GM18519 (cell line): ENCODE results near the gene NSRP1.
"Not testable (repeated sequence)": the region's sequence is repeated elsewhere in the genome, so short reads cannot be mapped to it uniquely, and the experiment has no call there.

ENCODE experiments used
- ATAC-seq: cut with Tn5 transposase; IDR thresholded peaks from one replicate; pipeline ENCODE4 v1.9.1; 2021; ENCODE audit warnings: mild to moderate bottlenecking, moderate library complexity; ENCODE audit not compliant: unreplicated experiment, low FRiP score

The NSRP1 gene

GRCh38 chr17:30219833-30220232, 103.2 kb downstream of the NSRP1 start:
- no peak for ATAC-seq

DNA sequence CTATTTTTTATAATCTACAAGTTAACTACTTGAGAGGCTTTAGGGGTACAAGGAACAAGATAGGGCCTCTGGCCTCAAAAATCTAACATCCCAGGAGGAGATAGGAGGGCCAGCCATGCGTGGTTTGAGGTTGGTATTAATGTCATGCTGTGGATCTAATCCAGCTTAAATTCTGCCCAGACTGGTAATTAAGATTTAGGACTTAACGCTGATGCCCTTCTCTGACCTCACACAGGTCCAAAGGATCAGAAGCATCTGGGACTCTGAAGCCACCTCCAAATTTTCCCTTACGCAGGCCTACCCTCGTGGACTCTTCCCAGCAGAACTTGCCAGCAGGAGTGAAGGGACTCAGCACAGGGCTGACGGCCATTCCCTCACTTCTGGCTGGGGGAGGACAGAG, 103.8 kb downstream of the NSRP1 start:
- ATAC-seq, result no peak

DNA sequence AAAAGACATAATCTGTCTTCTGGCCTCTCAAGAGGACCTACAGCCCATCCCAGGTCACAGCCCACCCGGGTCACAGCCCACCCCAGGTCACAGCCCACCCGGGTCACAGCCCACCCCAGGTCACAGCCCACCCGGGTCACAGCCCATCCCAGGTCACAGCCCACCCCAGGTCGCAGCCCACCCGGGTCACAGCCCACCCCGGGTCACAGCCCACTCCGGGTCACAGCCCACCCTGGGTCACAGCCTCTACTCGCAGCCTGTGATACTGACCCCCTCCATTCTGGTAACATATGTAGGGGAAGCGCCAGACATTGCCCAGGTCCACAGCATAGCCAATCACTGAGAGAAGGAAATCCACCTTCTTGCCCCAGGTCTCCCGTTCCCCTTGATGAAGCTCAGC, 104.7 kb downstream of the NSRP1 start:
- ATAC-seq, result no peak

DNA sequence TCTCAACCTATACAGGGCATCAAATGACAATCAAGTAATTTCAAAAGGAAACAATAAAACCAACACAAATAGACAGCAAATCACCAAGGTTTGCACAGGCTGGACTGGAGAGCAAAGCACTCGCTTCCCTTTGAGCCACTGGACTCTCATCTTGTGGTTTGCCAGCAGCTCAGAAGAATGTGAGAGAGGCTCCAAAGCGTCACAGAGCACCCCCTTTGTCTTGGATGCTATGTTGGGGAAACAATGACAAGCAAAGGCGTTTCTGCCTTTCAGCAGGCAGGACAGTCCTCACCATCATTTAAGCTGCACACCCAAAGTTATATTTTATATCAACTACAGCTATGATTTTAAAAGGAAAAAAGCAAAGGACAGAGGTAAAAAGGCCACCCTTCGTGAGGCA, 105.6 kb downstream of the NSRP1 start:
- no peak for ATAC-seq

GRCh38 chr17:30222721-30223175, 106.1 kb downstream of the NSRP1 start:
- no peak for ATAC-seq

GRCh38 chr17:30224419-30224960, 107.9 kb downstream of the NSRP1 start:
- no peak for ATAC-seq

DNA sequence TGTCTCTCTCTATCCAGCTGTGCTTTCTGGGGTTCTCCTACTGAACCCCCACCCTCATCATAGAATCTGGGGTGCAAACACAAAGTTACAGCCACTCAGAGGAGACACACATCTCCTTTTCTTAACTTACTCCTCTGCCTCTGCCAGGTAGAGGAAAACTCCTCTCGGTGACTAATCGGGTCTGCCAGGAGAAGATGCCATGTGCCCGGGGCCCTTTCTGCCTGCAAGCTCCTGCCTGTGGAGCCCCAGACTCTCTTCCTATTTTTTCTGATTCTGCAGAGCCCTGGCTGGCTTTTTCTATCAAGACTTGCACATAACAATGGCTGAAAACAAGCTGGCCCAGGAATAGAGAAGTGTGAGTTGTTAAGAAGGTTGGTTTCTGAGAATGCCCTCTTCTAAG, 108.5 kb downstream of the NSRP1 start:
- ATAC-seq, result no peak

GRCh38 chr17:30225919-30226553, 109.4 kb downstream of the NSRP1 start:
- ATAC-seq, result no peak

- no peak for ATAC-seq
These were observed 110.3 kb downstream of the NSRP1 start for GRCh38 chr17:30226878-30227277.

DNA sequence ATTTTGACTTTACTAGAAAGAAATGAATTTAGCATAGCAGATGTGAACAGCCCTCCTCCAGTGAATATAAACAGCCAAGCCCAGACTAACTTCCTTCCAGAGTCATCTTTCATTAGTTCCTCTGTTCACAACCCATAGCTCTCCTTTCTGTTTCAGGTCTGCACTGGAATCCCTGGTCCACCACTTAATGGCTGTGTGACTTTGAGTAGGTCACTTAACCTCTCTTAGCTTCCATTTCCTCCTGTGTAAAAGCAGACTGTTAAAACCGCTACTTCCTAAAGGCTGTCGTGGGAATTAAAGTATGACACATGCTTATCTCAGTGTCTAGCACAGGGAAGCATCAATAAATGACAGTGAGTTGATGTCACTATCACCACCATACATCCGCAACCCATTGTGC, 111.4 kb downstream of the NSRP1 start:
- ATAC-seq, result no peak

GRCh38 chr17:30229012-30229411, 112.4 kb downstream of the NSRP1 start:
- no peak for ATAC-seq

DNA sequence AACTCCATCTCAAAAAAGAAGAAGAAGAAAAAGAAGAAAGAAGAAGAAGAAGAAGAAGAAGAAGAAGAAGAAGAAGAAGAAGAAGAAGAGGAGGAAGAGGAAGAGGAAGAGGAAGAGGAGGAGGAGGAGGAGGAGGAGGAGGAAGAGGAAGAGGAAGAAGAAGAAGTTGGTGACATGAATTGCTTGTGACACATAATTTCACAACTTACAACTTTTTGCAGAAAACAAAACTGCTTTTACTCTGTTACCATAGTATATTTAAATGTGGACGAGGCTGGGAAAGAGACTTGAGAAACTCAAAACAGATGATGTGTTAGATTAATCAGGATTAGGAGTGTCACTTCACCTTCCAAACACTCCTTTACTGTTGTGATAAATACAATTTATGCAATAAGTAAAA, 113.4 kb downstream of the NSRP1 start:
- not testable (repeated sequence) for ATAC-seq

GRCh38 chr17:30230596-30231125, 114.0 kb downstream of the NSRP1 start:
- ATAC-seq, result no peak

GRCh38 chr17:30232015-30232823, 115.6 kb downstream of the NSRP1 start:
- no peak for ATAC-seq

- no peak for ATAC-seq
These were observed 116.3 kb downstream of the NSRP1 start for GRCh38 chr17:30232824-30233427.

- ATAC-seq, result no peak
These were observed 117.7 kb downstream of the NSRP1 start for GRCh38 chr17:30234296-30234695.

- ATAC-seq, result no peak
These were observed 118.3 kb downstream of the NSRP1 start for GRCh38 chr17:30234964-30235363.

GRCh38 chr17:30235386-30236296, 119.0 kb downstream of the NSRP1 start, which contains the start of gene SLC6A4:
Gene SLC6A4, minus strand, starts transcription at chr17:30235697. Its CDS starts 13,739 bp downstream, at chr17:30221958.
- ATAC-seq, result no peak
